H1 (cell line): ENCODE data around the gene ADARB2. TPM values are rescaled to one million over a fixed set of nuclear protein-coding genes. Genes with fewer than 3 reads are reported as not detected.

Experiments
- CTCF ChIA-PET: fragments of 300-600 bp; sonication (Branson Sonifier 250); formaldehyde crosslinking; loops from one replicate; lab custom pipeline; 2021; ENCODE audit not compliant: partially characterized antibody; lab: Charles Lee
- POLR2A ChIA-PET: fragments of 300-600 bp; sonication (Branson Sonifier 250); formaldehyde crosslinking; loops from one replicate; lab custom pipeline; 2021; ENCODE audit warnings: inconsistent platforms; ENCODE audit not compliant: partially characterized antibody; lab: Charles Lee
- DNase-seq, 2 experiments: peaks; one replicate each; pipeline versions ENCODE4 v3.0.0 to v3.0.0-alpha.2; 2010 to 2022; ENCODE audit warnings: low spot score in 2 of 2, low read depth in 1 of 2, mixed read lengths in 1 of 2
- FAIRE-seq: peaks from 2 replicates; lab custom pipeline; 2011; peaks lifted over from hg19 to GRCh38; lab: Jason Lieb, UNC
- H2AFZ ChIP-seq: 2 replicates; pipeline ENCODE4 v1.8.1; 2012; ENCODE audit warnings: low read length, inconsistent platforms
- H2AK5ac ChIP-seq: 2 replicates; pipeline ENCODE4 v1.6.1; 2013; ENCODE audit warnings: low read depth, low read length
- H2BK120ac ChIP-seq: replicated peaks from 2 replicates; pipeline ENCODE3; 2013; ENCODE audit warnings: low read depth, low read length, inconsistent platforms
- H2BK12ac ChIP-seq: 2 replicates; pipeline ENCODE4 v1.6.1; 2013; ENCODE audit warnings: low read depth, low read length
- H2BK15ac ChIP-seq: 2 replicates; pipeline ENCODE4 v1.6.1; 2013; ENCODE audit warnings: low read length
- H2BK20ac ChIP-seq: 2 replicates; pipeline ENCODE4 v1.6.1; 2013; ENCODE audit warnings: low read length
- H2BK5ac ChIP-seq: 2 replicates; pipeline ENCODE4 v1.6.1; 2013; ENCODE audit warnings: low read depth, low read length
- H3K14ac ChIP-seq: 2 replicates; pipeline ENCODE4 v1.6.1; 2013; ENCODE audit warnings: inconsistent platforms; ENCODE audit not compliant: insufficient read length
- H3K18ac ChIP-seq: 2 replicates; pipeline ENCODE4 v1.6.1; 2013; ENCODE audit warnings: low read length; ENCODE audit errors: extremely low read depth
- H3K23ac ChIP-seq: 2 replicates; pipeline ENCODE4 v1.6.1; 2013; ENCODE audit warnings: inconsistent platforms; ENCODE audit not compliant: insufficient read length
- H3K23me2 ChIP-seq: 2 replicates; pipeline ENCODE4 v1.6.1; 2013; ENCODE audit warnings: low read depth, low read length
- H3K27ac ChIP-seq: 2 replicates; pipeline ENCODE4 v1.6.1; 2011; ENCODE audit warnings: low read depth, low read length, inconsistent platforms
- H3K27me3 ChIP-seq, 4 experiments: replicated peaks in 1 of 4; 1 replicate in 1 of 4; 2 replicates in 3 of 4; pipeline versions ENCODE4 v1.6.1 to v1.8.1; 2011 to 2013; ENCODE audit warnings: low read length in 3 of 4, mild to moderate bottlenecking in 3 of 4, inconsistent platforms in 2 of 4, mixed read lengths in 2 of 4, moderate library complexity in 1 of 4; ENCODE audit not compliant: control insufficient read depth in 3 of 4, insufficient read depth in 3 of 4; ENCODE audit errors: extremely low read depth in 1 of 4
- H3K36me3 ChIP-seq, 4 experiments: 2 replicates each; pipeline versions ENCODE4 v1.6.1 to v1.8.1; 2011 to 2013; ENCODE audit warnings: mild to moderate bottlenecking in 4 of 4, low read length in 3 of 4, moderate library complexity in 2 of 4, control low read depth in 1 of 4, inconsistent platforms in 1 of 4; ENCODE audit not compliant: insufficient read depth in 4 of 4, control insufficient read depth in 2 of 4
- H3K4ac ChIP-seq: replicated peaks from 2 replicates; pipeline ENCODE3; 2013; ENCODE audit warnings: low read length, low read depth, mixed read lengths, inconsistent platforms; ENCODE audit not compliant: insufficient read length
- H3K4me1 ChIP-seq, 4 experiments: replicated peaks in 1 of 4; 1 replicate in 1 of 4; 2 replicates in 3 of 4; pipeline versions ENCODE4 v1.6.1 to v1.8.1; 2011 to 2013; ENCODE audit warnings: low read length in 3 of 4, inconsistent platforms in 2 of 4, mixed read lengths in 1 of 4; ENCODE audit not compliant: insufficient read depth in 4 of 4, control insufficient read depth in 3 of 4
- H3K4me2 ChIP-seq, 2 experiments: 2 replicates each; pipeline versions ENCODE4 v1.6.1 to v1.8.1; 2011 to 2013; ENCODE audit warnings: low read depth in 2 of 2, low read length in 2 of 2, control low read depth in 1 of 2, inconsistent platforms in 1 of 2, mild to moderate bottlenecking in 1 of 2; ENCODE audit not compliant: insufficient read depth in 1 of 2
- H3K4me3 ChIP-seq, 4 experiments: fragments of 200-600, 300-600 bp in 1 of 4; sonication (generic), shearing (Covaris generic), sonication (Bioruptor Twin) in 1 of 4; 2 replicates each; pipeline versions ENCODE4 v1.5.1 to v1.8.1; 2011 to 2016; ENCODE audit warnings: low read length in 4 of 4, low read depth in 3 of 4, control low read depth in 2 of 4, inconsistent platforms in 2 of 4, mild to moderate bottlenecking in 2 of 4, mixed read lengths in 1 of 4, moderate library complexity in 1 of 4; ENCODE audit not compliant: insufficient read depth in 2 of 4; ENCODE audit errors: extremely low read depth in 1 of 4
- H3K56ac ChIP-seq: replicated peaks from 2 replicates; pipeline ENCODE3; 2013; ENCODE audit warnings: low read depth, mild to moderate bottlenecking, mixed read lengths, low read length, inconsistent platforms; ENCODE audit not compliant: insufficient read length
- H3K79me1 ChIP-seq: 2 replicates; pipeline ENCODE4 v1.6.1; 2013; ENCODE audit warnings: low read depth, low read length, control low read depth
- H3K79me2 ChIP-seq, 2 experiments: 2 replicates each; pipeline versions ENCODE4 v1.6.1 to v1.8.1; 2012 to 2013; ENCODE audit warnings: low read length in 2 of 2, mild to moderate bottlenecking in 2 of 2, inconsistent platforms in 1 of 2; ENCODE audit not compliant: insufficient read depth in 2 of 2, control insufficient read depth in 1 of 2
- H3K9ac ChIP-seq, 4 experiments: replicated peaks in 1 of 4; 1 replicate in 1 of 4; 2 replicates in 3 of 4; pipeline versions ENCODE4 v1.6.1 to v1.8.1; 2011 to 2013; ENCODE audit warnings: low read depth in 3 of 4, low read length in 3 of 4, control low read depth in 2 of 4, mild to moderate bottlenecking in 2 of 4, moderate library complexity in 2 of 4, inconsistent platforms in 1 of 4; ENCODE audit errors: extremely low read depth in 1 of 4
- H3K9me3 ChIP-seq, 2 experiments: 2 replicates each; pipeline versions ENCODE4 v1.6.1 to v1.8.1; 2012 to 2013; ENCODE audit warnings: mild to moderate bottlenecking in 2 of 2, moderate library complexity in 2 of 2, control low read depth in 1 of 2, inconsistent platforms in 1 of 2, low read depth in 1 of 2, low read length in 1 of 2, mixed read lengths in 1 of 2; ENCODE audit not compliant: insufficient read depth in 2 of 2
- H4K20me1 ChIP-seq, 2 experiments: replicated peaks in 1 of 2; 2 replicates each; pipeline versions ENCODE3 to v1.8.1; 2011 to 2013; ENCODE audit warnings: inconsistent platforms in 2 of 2, low read length in 2 of 2, mild to moderate bottlenecking in 1 of 2; ENCODE audit not compliant: insufficient read depth in 2 of 2, control insufficient read depth in 1 of 2
- H4K5ac ChIP-seq: 2 replicates; pipeline ENCODE4 v1.6.1; 2013; ENCODE audit warnings: low read length, low read depth, mixed read lengths, inconsistent platforms; ENCODE audit not compliant: insufficient read length
- H4K8ac ChIP-seq: 2 replicates; pipeline ENCODE4 v1.8.0; 2013; ENCODE audit warnings: mild to moderate bottlenecking, moderate library complexity, low read length, inconsistent platforms; ENCODE audit not compliant: insufficient read depth; ENCODE audit errors: extremely low read depth
- H4K91ac ChIP-seq: replicated peaks from 2 replicates; pipeline ENCODE3; 2013; ENCODE audit warnings: low read length, mixed read lengths, inconsistent platforms; ENCODE audit not compliant: insufficient read length
- BACH1 ChIP-seq: IDR thresholded peaks from 2 replicates; pipeline ENCODE4 v1.6.1; 2012; ENCODE audit warnings: low read length, improper control_type of control experiment
- CTBP2 ChIP-seq: IDR thresholded peaks from 2 replicates; pipeline ENCODE4 v1.7.0; 2011; ENCODE audit warnings: borderline replicate concordance, mild to moderate bottlenecking, moderate library complexity, mixed read lengths, low read length; ENCODE audit not compliant: insufficient read depth, insufficient read length
- JUN ChIP-seq: IDR thresholded peaks from 2 replicates; pipeline ENCODE4 v1.6.1; 2011; ENCODE audit warnings: low read depth, mild to moderate bottlenecking, improper control_type of control experiment, low read length
- RAD21 ChIP-seq, 2 experiments: IDR thresholded peaks in 1 of 2; conservative IDR thresholded peaks in 1 of 2; 2 replicates each; pipeline ENCODE4 v1.6.1; 2011; ENCODE audit warnings: low read depth in 2 of 2, low read length in 2 of 2, improper control_type of control experiment in 1 of 2, inconsistent platforms in 1 of 2, mild to moderate bottlenecking in 1 of 2, moderate library complexity in 1 of 2
- polyA plus RNA-seq, 7 experiments: library from polyadenylated mRNA; depleted of rRNA in 3 of 7; stranded (reverse) in 5 of 7; unstranded in 2 of 7; fragments of >200 nt in 5 of 7; fragments of 200-250 nt in 2 of 7; gene quantifications; 1 replicate in 5 of 7; 2 replicates in 1 of 7; 4 replicates in 1 of 7; pipeline versions ENCODE4 v1.2.1 to v1.2.3, GENCODE V29; 2011 to 2013; ENCODE audit warnings: missing spikeins in 2 of 7, mixed read lengths in 2 of 7
- total RNA-seq: library from RNA; stranded (reverse); fragmentation: NEBNext Ultra II Directional; extraction: Animal tissue kit (Norgen Biotek cat#: 25700); gene quantifications from 2 replicates; pipeline ENCODE4 v1.2.1, GENCODE V29; 2021

ADARB2 gene
- total and polyA plus RNA-seq, 2 of the 8 experiments (the other 6 are each of a cell fraction or from before 2014, with no cell fraction given), result 2.2 to 2.8 TPM

GRCh38 chr10:1667392-1667791 lies 69.9 kb downstream of the ADARB2 start:
- FAIRE-seq, result no peak
- TF ChIP-seq CTBP2 (no peak), BACH1 (no peak), JUN (no peak), RAD21 (IDR thresholded peaks at IDR 0.05 in 1 of 2, conservative IDR thresholded peaks at IDR 0.05 in 1 of 2; ENCODE audit: low read depth in 2 of 2, low read length in 2 of 2) (no peak)

More at GRCh38 chr10:1667392-1667791, 69.9 kb downstream of the ADARB2 start:
- no peak overlapping the region for H3K4ac ChIP-seq
- no peaks in the 10 kb centered on the region for H3K27me3 ChIP-seq
- no peaks in the 10 kb centered on the region for H3K79me2 ChIP-seq
- no peak for DNase-seq
- H2BK20ac ChIP-seq, result no peak overlapping the region
- no peaks in the 10 kb centered on the region for H3K36me3 ChIP-seq
- peaks cover 0 to 9% of the 10 kb centered on the region in 2 experiments for H4K20me1 ChIP-seq
- H3K14ac ChIP-seq, result no peak overlapping the region
- ChIA-PET CTCF (interaction anchor here (1.7 kb wide), 1 partner anchor 12 kb away, joined by 7 read pairs; no protein-coding TSS in a partner anchor), POLR2A (no interaction called here)
- H3K4me1 ChIP-seq, result peaks cover 0 to under 1% (median 0%) of the 10 kb centered on the region in 4 experiments; a peak in 2 of 7 replicates
- H3K56ac ChIP-seq, result no peak overlapping the region
- no peak overlapping the region for H2BK15ac ChIP-seq
- H2BK5ac ChIP-seq, result no peak overlapping the region
- peaks cover 6% of the 10 kb centered on the region; the same call in 1 of the 2 replicates for H3K23me2 ChIP-seq
- H4K5ac ChIP-seq, result no peak overlapping the region
- no peak overlapping the region for H2AFZ ChIP-seq
- no peak overlapping the region for H4K8ac ChIP-seq
- H3K18ac ChIP-seq, result no peak overlapping the region
- no peak overlapping the region for H4K91ac ChIP-seq
- H3K27ac ChIP-seq, result no peak overlapping the region
- no peak overlapping the region for H2BK120ac ChIP-seq
- H3K23ac ChIP-seq, result no peak overlapping the region
- H3K9me3 ChIP-seq, result no peaks in the 10 kb centered on the region
- no peaks in the 10 kb centered on the region; the same call in 1 of the 2 replicates for H3K79me1 ChIP-seq
- H3K9ac ChIP-seq, result no peak overlapping the region
- no peak overlapping the region for H2BK12ac ChIP-seq
- H3K4me3 ChIP-seq, result no peak overlapping the region
- no peak overlapping the region for H2AK5ac ChIP-seq
- H3K4me2 ChIP-seq, result no peak overlapping the region
